H1 (cell line): Measurements from ENCODE around the gene TMEM209.
"Not testable (repeated sequence)": the region's sequence is repeated elsewhere in the genome, so short reads cannot be mapped to it uniquely, and the experiment has no call there.

Experiments
- CTCF ChIP-seq, 3 experiments: IDR thresholded peaks; 1 replicate in 2 of 3; 2 replicates in 1 of 3; pipeline versions ENCODE4 v1.5.1 to v1.6.1; 2011; ENCODE audit warnings: low read length in 3 of 3, mild to moderate bottlenecking in 3 of 3, inconsistent platforms in 2 of 3, low read depth in 1 of 3, moderate library complexity in 1 of 3; ENCODE audit not compliant: insufficient read depth in 1 of 3; ENCODE audit errors: control extremely low read depth in 1 of 3
- EP300 ChIP-seq, 2 experiments: IDR thresholded peaks; 1 replicate in 1 of 2; 2 replicates in 1 of 2; pipeline ENCODE4 v1.6.1; 2011 to 2012; ENCODE audit warnings: low read depth in 2 of 2, low read length in 2 of 2, mild to moderate bottlenecking in 2 of 2, borderline replicate concordance in 1 of 2, inconsistent platforms in 1 of 2, moderate library complexity in 1 of 2
- POLR2A ChIP-seq, 2 experiments: IDR thresholded peaks; 1 replicate in 1 of 2; 2 replicates in 1 of 2; pipeline ENCODE4 v1.6.1; 2011; ENCODE audit warnings: low read depth in 2 of 2, low read length in 2 of 2, mild to moderate bottlenecking in 2 of 2; ENCODE audit errors: control extremely low read depth in 1 of 2
- RNF2 ChIP-seq: fragments of 200-900, 300-1000 bp; sonication (generic); IDR thresholded peaks from 2 replicates; pipeline ENCODE4 v1.7.1; 2016; ENCODE audit warnings: borderline replicate concordance, low read depth, mild to moderate bottlenecking, antibody characterized with exemption, low read length; ENCODE audit not compliant: poor library complexity, severe bottlenecking; ENCODE audit errors: missing control alignments
- ZNF274 ChIP-seq: IDR thresholded peaks from 2 replicates; pipeline ENCODE4 v1.7.0; 2012; ENCODE audit warnings: low read length, borderline replicate concordance; ENCODE audit errors: extremely low read depth
- TF ChIP-seq, protein P1 (sequence below): IDR thresholded peaks from 2 replicates; pipeline ENCODE4 v1.6.1; 2011; ENCODE audit warnings: low read depth, mild to moderate bottlenecking, low read length; ENCODE audit not compliant: insufficient read depth
- TF ChIP-seq, protein P2 (sequence below): IDR thresholded peaks from 2 replicates; pipeline ENCODE4 v1.6.1; 2012; ENCODE audit warnings: inconsistent platforms

DNA sequence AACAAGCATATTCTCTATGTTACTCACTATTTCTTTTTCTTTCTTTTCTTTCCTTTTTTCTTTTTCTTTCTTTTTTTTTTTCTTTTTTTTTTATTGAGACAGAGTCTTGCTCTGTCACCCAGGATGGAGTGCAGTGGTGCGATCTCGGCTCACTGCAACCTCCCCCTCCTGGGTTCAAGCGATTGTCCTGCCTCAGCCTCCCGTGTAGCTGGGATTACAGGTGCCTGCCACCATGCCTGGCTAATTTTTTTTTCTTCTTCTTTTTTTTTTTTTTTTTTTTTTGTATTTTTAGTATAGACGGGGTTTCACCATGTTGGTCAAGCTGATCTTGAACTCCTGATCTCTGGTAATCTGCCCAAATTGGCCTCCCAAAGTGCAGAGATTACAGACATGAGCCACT, 59.1 kb downstream of the TMEM209 start:
- not testable (repeated sequence) for TF ChIP-seq EP300 (IDR thresholded peaks at IDR 0.05; ENCODE audit: borderline replicate concordance in 1 of 2, low read depth in 2 of 2, low read length in 2 of 2); POLR2A (IDR thresholded peaks at IDR 0.05; ENCODE audit: control extremely low read depth in 1 of 2, low read depth in 2 of 2, low read length in 2 of 2); ZNF274; RNF2; CTCF (IDR thresholded peaks at IDR 0.05; ENCODE audit: control extremely low read depth in 1 of 3, insufficient read depth in 1 of 3, low read depth in 1 of 3, low read length in 3 of 3)
- TF ChIP-seq, protein P1, sequence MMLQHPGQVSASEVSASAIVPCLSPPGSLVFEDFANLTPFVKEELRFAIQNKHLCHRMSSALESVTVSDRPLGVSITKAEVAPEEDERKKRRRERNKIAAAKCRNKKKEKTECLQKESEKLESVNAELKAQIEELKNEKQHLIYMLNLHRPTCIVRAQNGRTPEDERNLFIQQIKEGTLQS: not testable (repeated sequence)
- TF ChIP-seq, protein P2, sequence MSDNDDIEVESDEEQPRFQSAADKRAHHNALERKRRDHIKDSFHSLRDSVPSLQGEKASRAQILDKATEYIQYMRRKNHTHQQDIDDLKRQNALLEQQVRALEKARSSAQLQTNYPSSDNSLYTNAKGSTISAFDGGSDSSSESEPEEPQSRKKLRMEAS: not testable (repeated sequence)
